H1 (cell line): Measurements from ENCODE around the gene ACER3. TPM values are rescaled to one million over a fixed set of nuclear protein-coding genes. Genes with fewer than 3 reads are reported as not detected.

ENCODE experiments used
- CTCF ChIA-PET: fragments of 300-600 bp; sonication (Branson Sonifier 250); formaldehyde crosslinking; loops from one replicate; lab custom pipeline; 2021; ENCODE audit not compliant: partially characterized antibody; lab: Charles Lee
- POLR2A ChIA-PET: fragments of 300-600 bp; sonication (Branson Sonifier 250); formaldehyde crosslinking; loops from one replicate; lab custom pipeline; 2021; ENCODE audit warnings: inconsistent platforms; ENCODE audit not compliant: partially characterized antibody; lab: Charles Lee
- DNase-seq, 2 experiments: peaks; one replicate each; pipeline versions ENCODE4 v3.0.0 to v3.0.0-alpha.2; 2010 to 2022; ENCODE audit warnings: low spot score in 2 of 2, low read depth in 1 of 2, mixed read lengths in 1 of 2
- FAIRE-seq: peaks from 2 replicates; lab custom pipeline; 2011; peaks lifted over from hg19 to GRCh38; lab: Jason Lieb, UNC
- H2AFZ ChIP-seq: 2 replicates; pipeline ENCODE4 v1.8.1; 2012; ENCODE audit warnings: low read length, inconsistent platforms
- H2AK5ac ChIP-seq: 2 replicates; pipeline ENCODE4 v1.6.1; 2013; ENCODE audit warnings: low read depth, low read length
- H2BK120ac ChIP-seq: replicated peaks from 2 replicates; pipeline ENCODE3; 2013; ENCODE audit warnings: low read depth, low read length, inconsistent platforms
- H2BK12ac ChIP-seq: 2 replicates; pipeline ENCODE4 v1.6.1; 2013; ENCODE audit warnings: low read depth, low read length
- H2BK15ac ChIP-seq: 2 replicates; pipeline ENCODE4 v1.6.1; 2013; ENCODE audit warnings: low read length
- H2BK20ac ChIP-seq: 2 replicates; pipeline ENCODE4 v1.6.1; 2013; ENCODE audit warnings: low read length
- H2BK5ac ChIP-seq: 2 replicates; pipeline ENCODE4 v1.6.1; 2013; ENCODE audit warnings: low read depth, low read length
- H3K14ac ChIP-seq: 2 replicates; pipeline ENCODE4 v1.6.1; 2013; ENCODE audit warnings: inconsistent platforms; ENCODE audit not compliant: insufficient read length
- H3K18ac ChIP-seq: 2 replicates; pipeline ENCODE4 v1.6.1; 2013; ENCODE audit warnings: low read length; ENCODE audit errors: extremely low read depth
- H3K23ac ChIP-seq: 2 replicates; pipeline ENCODE4 v1.6.1; 2013; ENCODE audit warnings: inconsistent platforms; ENCODE audit not compliant: insufficient read length
- H3K23me2 ChIP-seq: 2 replicates; pipeline ENCODE4 v1.6.1; 2013; ENCODE audit warnings: low read depth, low read length
- H3K27ac ChIP-seq: 2 replicates; pipeline ENCODE4 v1.6.1; 2011; ENCODE audit warnings: low read depth, low read length, inconsistent platforms
- H3K27me3 ChIP-seq, 4 experiments: replicated peaks in 1 of 4; 1 replicate in 1 of 4; 2 replicates in 3 of 4; pipeline versions ENCODE4 v1.6.1 to v1.8.1; 2011 to 2013; ENCODE audit warnings: low read length in 3 of 4, mild to moderate bottlenecking in 3 of 4, inconsistent platforms in 2 of 4, mixed read lengths in 2 of 4, moderate library complexity in 1 of 4; ENCODE audit not compliant: control insufficient read depth in 3 of 4, insufficient read depth in 3 of 4; ENCODE audit errors: extremely low read depth in 1 of 4
- H3K36me3 ChIP-seq, 4 experiments: 2 replicates each; pipeline versions ENCODE4 v1.6.1 to v1.8.1; 2011 to 2013; ENCODE audit warnings: mild to moderate bottlenecking in 4 of 4, low read length in 3 of 4, moderate library complexity in 2 of 4, control low read depth in 1 of 4, inconsistent platforms in 1 of 4; ENCODE audit not compliant: insufficient read depth in 4 of 4, control insufficient read depth in 2 of 4
- H3K4ac ChIP-seq: replicated peaks from 2 replicates; pipeline ENCODE3; 2013; ENCODE audit warnings: low read length, low read depth, mixed read lengths, inconsistent platforms; ENCODE audit not compliant: insufficient read length
- H3K4me1 ChIP-seq, 4 experiments: replicated peaks in 1 of 4; 1 replicate in 1 of 4; 2 replicates in 3 of 4; pipeline versions ENCODE4 v1.6.1 to v1.8.1; 2011 to 2013; ENCODE audit warnings: low read length in 3 of 4, inconsistent platforms in 2 of 4, mixed read lengths in 1 of 4; ENCODE audit not compliant: insufficient read depth in 4 of 4, control insufficient read depth in 3 of 4
- H3K4me2 ChIP-seq, 2 experiments: 2 replicates each; pipeline versions ENCODE4 v1.6.1 to v1.8.1; 2011 to 2013; ENCODE audit warnings: low read depth in 2 of 2, low read length in 2 of 2, control low read depth in 1 of 2, inconsistent platforms in 1 of 2, mild to moderate bottlenecking in 1 of 2; ENCODE audit not compliant: insufficient read depth in 1 of 2
- H3K4me3 ChIP-seq, 4 experiments: fragments of 200-600, 300-600 bp in 1 of 4; sonication (generic), shearing (Covaris generic), sonication (Bioruptor Twin) in 1 of 4; 2 replicates each; pipeline versions ENCODE4 v1.5.1 to v1.8.1; 2011 to 2016; ENCODE audit warnings: low read length in 4 of 4, low read depth in 3 of 4, control low read depth in 2 of 4, inconsistent platforms in 2 of 4, mild to moderate bottlenecking in 2 of 4, mixed read lengths in 1 of 4, moderate library complexity in 1 of 4; ENCODE audit not compliant: insufficient read depth in 2 of 4; ENCODE audit errors: extremely low read depth in 1 of 4
- H3K56ac ChIP-seq: replicated peaks from 2 replicates; pipeline ENCODE3; 2013; ENCODE audit warnings: low read depth, mild to moderate bottlenecking, mixed read lengths, low read length, inconsistent platforms; ENCODE audit not compliant: insufficient read length
- H3K79me1 ChIP-seq: 2 replicates; pipeline ENCODE4 v1.6.1; 2013; ENCODE audit warnings: low read depth, low read length, control low read depth
- H3K79me2 ChIP-seq, 2 experiments: 2 replicates each; pipeline versions ENCODE4 v1.6.1 to v1.8.1; 2012 to 2013; ENCODE audit warnings: low read length in 2 of 2, mild to moderate bottlenecking in 2 of 2, inconsistent platforms in 1 of 2; ENCODE audit not compliant: insufficient read depth in 2 of 2, control insufficient read depth in 1 of 2
- H3K9ac ChIP-seq, 4 experiments: replicated peaks in 1 of 4; 1 replicate in 1 of 4; 2 replicates in 3 of 4; pipeline versions ENCODE4 v1.6.1 to v1.8.1; 2011 to 2013; ENCODE audit warnings: low read depth in 3 of 4, low read length in 3 of 4, control low read depth in 2 of 4, mild to moderate bottlenecking in 2 of 4, moderate library complexity in 2 of 4, inconsistent platforms in 1 of 4; ENCODE audit errors: extremely low read depth in 1 of 4
- H3K9me3 ChIP-seq, 2 experiments: 2 replicates each; pipeline versions ENCODE4 v1.6.1 to v1.8.1; 2012 to 2013; ENCODE audit warnings: mild to moderate bottlenecking in 2 of 2, moderate library complexity in 2 of 2, control low read depth in 1 of 2, inconsistent platforms in 1 of 2, low read depth in 1 of 2, low read length in 1 of 2, mixed read lengths in 1 of 2; ENCODE audit not compliant: insufficient read depth in 2 of 2
- H4K20me1 ChIP-seq, 2 experiments: replicated peaks in 1 of 2; 2 replicates each; pipeline versions ENCODE3 to v1.8.1; 2011 to 2013; ENCODE audit warnings: inconsistent platforms in 2 of 2, low read length in 2 of 2, mild to moderate bottlenecking in 1 of 2; ENCODE audit not compliant: insufficient read depth in 2 of 2, control insufficient read depth in 1 of 2
- H4K5ac ChIP-seq: 2 replicates; pipeline ENCODE4 v1.6.1; 2013; ENCODE audit warnings: low read length, low read depth, mixed read lengths, inconsistent platforms; ENCODE audit not compliant: insufficient read length
- H4K8ac ChIP-seq: 2 replicates; pipeline ENCODE4 v1.8.0; 2013; ENCODE audit warnings: mild to moderate bottlenecking, moderate library complexity, low read length, inconsistent platforms; ENCODE audit not compliant: insufficient read depth; ENCODE audit errors: extremely low read depth
- H4K91ac ChIP-seq: replicated peaks from 2 replicates; pipeline ENCODE3; 2013; ENCODE audit warnings: low read length, mixed read lengths, inconsistent platforms; ENCODE audit not compliant: insufficient read length
- EGR1 ChIP-seq: IDR thresholded peaks from 2 replicates; pipeline ENCODE4 v1.6.1; 2011; ENCODE audit warnings: low read depth, low read length, borderline replicate concordance
- EP300 ChIP-seq, 2 experiments: IDR thresholded peaks; 1 replicate in 1 of 2; 2 replicates in 1 of 2; pipeline ENCODE4 v1.6.1; 2011 to 2012; ENCODE audit warnings: low read depth in 2 of 2, low read length in 2 of 2, mild to moderate bottlenecking in 2 of 2, borderline replicate concordance in 1 of 2, inconsistent platforms in 1 of 2, moderate library complexity in 1 of 2
- FOSL1 ChIP-seq: IDR thresholded peaks from 2 replicates; pipeline ENCODE4 v1.6.1; 2011; ENCODE audit warnings: mild to moderate bottlenecking, low read depth, low read length, moderate library complexity; ENCODE audit not compliant: insufficient read depth
- JUND ChIP-seq: IDR thresholded peaks from 2 replicates; pipeline ENCODE4 v1.6.1; 2011; ENCODE audit warnings: mild to moderate bottlenecking, improper control_type of control experiment, low read length
- KDM4A ChIP-seq: IDR thresholded peaks from one replicate; pipeline ENCODE4 v1.7.1; 2012; ENCODE audit warnings: low read depth, mild to moderate bottlenecking, moderate library complexity, low read length, inconsistent platforms; ENCODE audit not compliant: severe bottlenecking
- KDM5A ChIP-seq: fragments of 200-600 bp; IDR thresholded peaks from 2 replicates; pipeline ENCODE4 v1.7.1; 2012; ENCODE audit warnings: mild to moderate bottlenecking, low read length, inconsistent platforms, mixed read lengths
- MAFK ChIP-seq: IDR thresholded peaks from 2 replicates; pipeline ENCODE4 v1.6.1; 2012; ENCODE audit warnings: low read depth, mild to moderate bottlenecking, improper control_type of control experiment, low read length
- NANOG ChIP-seq: IDR thresholded peaks from 2 replicates; pipeline ENCODE4 v1.6.1; 2011; ENCODE audit warnings: low read length, low read depth, mild to moderate bottlenecking, inconsistent platforms; ENCODE audit not compliant: insufficient read depth, poor library complexity, severe bottlenecking
- SAP30 ChIP-seq: fragments of 300-600 bp; sonication (generic); IDR thresholded peaks from 2 replicates; pipeline ENCODE4 v1.7.1; 2012; ENCODE audit warnings: low read length, moderate library complexity, mild to moderate bottlenecking, inconsistent platforms; ENCODE audit not compliant: insufficient read depth, insufficient replicate concordance
- SP1 ChIP-seq: IDR thresholded peaks from 2 replicates; pipeline ENCODE4 v1.6.1; 2011; ENCODE audit warnings: low read depth, low read length
- SRF ChIP-seq: IDR thresholded peaks from 2 replicates; pipeline ENCODE4 v1.6.1; 2011; ENCODE audit warnings: mild to moderate bottlenecking, low read depth, low read length, moderate library complexity
- TAF7 ChIP-seq: optimal IDR thresholded peaks from 2 replicates; pipeline ENCODE3; 2011; ENCODE audit warnings: low read depth, mild to moderate bottlenecking, inconsistent platforms, low read length, moderate library complexity, borderline replicate concordance
- TBP ChIP-seq: IDR thresholded peaks from 2 replicates; pipeline ENCODE4 v1.6.1; 2011; ENCODE audit warnings: low read depth, low read length, improper control_type of control experiment
- YY1 ChIP-seq: IDR thresholded peaks from 2 replicates; pipeline ENCODE4 v1.6.1; 2011; ENCODE audit warnings: low read depth, mild to moderate bottlenecking, low read length
- whole genome bisulfite sequencing, 2 experiments: shearing (Covaris generic) in 1 of 2; methylation state at CpG; one replicate each; pipeline versions ENCODE4 v1.1.6 to v1.1.7; 2013 to 2015; ENCODE audit warnings: low lambda C conversion rate in 2 of 2, mixed read lengths in 2 of 2, inconsistent platforms in 1 of 2, low coverage in 1 of 2, missing lambda C conversion rate in 1 of 2; ENCODE audit not compliant: insufficient replicate concordance in 2 of 2, insufficient coverage in 1 of 2, insufficient read length in 1 of 2; ENCODE audit errors: extremely low coverage in 1 of 2, missing lambda C conversion rate in 1 of 2; 5-methylcytosine and 5-hydroxymethylcytosine counted together
- polyA plus RNA-seq, 7 experiments: library from polyadenylated mRNA; depleted of rRNA in 3 of 7; stranded (reverse) in 5 of 7; unstranded in 2 of 7; fragments of >200 nt in 5 of 7; fragments of 200-250 nt in 2 of 7; gene quantifications; 1 replicate in 5 of 7; 2 replicates in 1 of 7; 4 replicates in 1 of 7; pipeline versions ENCODE4 v1.2.1 to v1.2.3, GENCODE V29; 2011 to 2013; ENCODE audit warnings: missing spikeins in 2 of 7, mixed read lengths in 2 of 7
- total RNA-seq: library from RNA; stranded (reverse); fragmentation: NEBNext Ultra II Directional; extraction: Animal tissue kit (Norgen Biotek cat#: 25700); gene quantifications from 2 replicates; pipeline ENCODE4 v1.2.1, GENCODE V29; 2021

Gene ACER3
- total and polyA plus RNA-seq, 2 of the 8 experiments (the other 6 are each of a cell fraction or from before 2014, with no cell fraction given), result 5.7 to 16.2 TPM

- Histone ChIP-seq H2AFZ (no peak overlapping the region), H3K9me3 (peaks cover 0 to 4% of the 10 kb centered on the region in 2 experiments; a peak in 1 of 4 replicates), H3K27me3 (no peaks in the 10 kb centered on the region), H3K23ac (no peak overlapping the region), H2BK12ac (no peak overlapping the region), H3K27ac (no peak overlapping the region), H4K91ac (no peak overlapping the region), H3K36me3 (no peaks in the 10 kb centered on the region; a peak in 1 of 8 replicates), H4K5ac (no peak overlapping the region), H2BK5ac (no peak overlapping the region), H3K4ac (no peak overlapping the region), H3K18ac (no peak overlapping the region), H3K79me1 (0 out of 2 replicates have a peak, but pooled peaks cover 4% of the 10 kb centered on the region), H3K14ac (no peak overlapping the region), H2BK20ac (no peak overlapping the region), H3K79me2 (peaks cover 0 to 18% of the 10 kb centered on the region in 2 experiments; a peak in 2 of 4 replicates), H3K9ac (no peak overlapping the region), H2BK15ac (no peak overlapping the region), H2AK5ac (no peak overlapping the region), H4K8ac (no peak overlapping the region), H4K20me1 (peaks cover 0 to 2% of the 10 kb centered on the region in 2 experiments), H3K56ac (no peak overlapping the region), H3K4me2 (no peak overlapping the region), H3K4me3 (no peak overlapping the region), H3K23me2 (no peaks in the 10 kb centered on the region), H3K4me1 (peaks cover 0 to 3% (median 0%) of the 10 kb centered on the region in 4 experiments; a peak in 4 of 7 replicates), H2BK120ac (no peak overlapping the region)
- DNase-seq (no peak), FAIRE-seq (no peak)
- WGBS, 2 experiments, result 83% methylated on average over 3 of the region's 3 CpGs; no CpG with 5 or more reads in 1 of the 2 experiments
- ChIA-PET CTCF (interaction anchor here (0.7 to 1.9 kb wide), 4 partner anchors 28 to 165 kb away, joined by 3 to 7 read pairs (median 5); no protein-coding TSS in a partner anchor), POLR2A (no interaction called here)
- TF ChIP-seq KDM4A (no peak), YY1 (no peak), KDM5A (no peak), FOSL1 (no peak), SP1 (no peak), MAFK (no peak), TBP (no peak), NANOG (no peak), SRF (no peak), SAP30 (no peak), TAF7 (no peak), EGR1 (no peak), EP300 (IDR thresholded peaks at IDR 0.05; ENCODE audit: borderline replicate concordance in 1 of 2, low read depth in 2 of 2, low read length in 2 of 2) (no peak), JUND (no peak)
These were observed 87.1 kb downstream of the ACER3 start for GRCh38 chr11:76947800-76948199.
